ENCODE data around the gene SCD5. TPM values are rescaled to one million over a fixed set of nuclear protein-coding genes. Genes with fewer than 3 reads are reported as not detected.
A peak's percentile ranks its signal among the peaks of the same experiment; 100 is the strongest.

SCD5 gene
- polyA plus RNA-seq, 2 of the 4 experiments (the other 2 are of a cell fraction): 9.8 to 11.9 TPM

DNA sequence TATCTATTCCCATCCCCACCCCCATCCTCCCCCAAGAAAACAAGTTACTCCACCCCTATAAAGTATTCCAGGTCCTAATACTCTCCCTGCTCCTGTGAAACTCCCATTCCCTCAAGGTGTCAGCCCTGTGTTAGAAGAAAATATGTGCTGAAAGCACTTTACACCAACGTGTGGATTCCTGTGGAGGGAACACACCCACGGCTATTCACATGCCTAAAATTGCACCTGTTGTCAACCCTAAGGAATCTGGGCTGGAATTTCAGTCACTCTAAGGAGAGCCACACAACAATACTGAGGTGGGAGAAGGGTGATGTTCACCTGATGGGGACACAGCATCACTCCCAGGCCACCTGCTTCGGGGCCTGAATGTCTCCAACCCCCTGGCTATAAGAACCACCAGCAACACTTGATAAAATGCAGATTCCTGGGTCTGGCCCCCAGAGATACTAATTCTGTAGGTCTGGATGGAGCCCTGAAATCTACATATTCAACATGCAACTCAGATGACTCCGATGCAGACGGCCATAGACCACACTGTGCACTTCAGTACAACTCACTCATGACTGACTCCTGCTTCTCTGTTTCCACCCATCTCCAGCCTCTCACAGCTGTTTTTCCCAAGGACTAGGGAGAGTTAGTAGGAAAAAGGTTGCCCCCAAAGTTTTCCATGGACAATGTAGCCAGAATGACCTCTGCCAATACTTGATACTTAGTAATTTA, 15.8 kb downstream of the SCD5 start:
- ChIA-PET CTCF (interaction anchor here (2.2 kb wide), 1 partner anchor 43 kb away, joined by 5 read pairs; no protein-coding TSS in a partner anchor), POLR2A (no interaction called here)
- H3K4me3 ChIP-seq: no peak overlapping the region
- DNase-seq (ENCODE audit: low read depth in 1 of 2, low spot score in 1 of 2) (no peak), ATAC-seq (no peak), FAIRE-seq (no peak)
- WGBS (ENCODE audit: missing lambda C conversion rate): 72% methylated on average over 5 of the region's 5 CpGs
- TF ChIP-seq CHD4 (IDR thresholded peaks at IDR 0.05; ENCODE audit: borderline replicate concordance) (no peak), TP53 (CRISPR knock-in tag; IDR thresholded peaks at IDR 0.05) (no peak), JUN (IDR thresholded peaks at IDR 0.05) (no peak), KDM5A (IDR thresholded peaks at IDR 0.05) (no peak), MAZ (IDR thresholded peaks at IDR 0.05; ENCODE audit: borderline replicate concordance, low read depth, low read length) (no peak), ZSCAN20 (CRISPR knock-in tag; IDR thresholded peaks at IDR 0.05) (no peak), RNF2 (IDR thresholded peaks at IDR 0.05; ENCODE audit: borderline replicate concordance, low read depth) (no peak), HOXB5 (CRISPR knock-in tag; IDR thresholded peaks at IDR 0.05) (no peak)
- TF ChIP-seq, protein P1, sequence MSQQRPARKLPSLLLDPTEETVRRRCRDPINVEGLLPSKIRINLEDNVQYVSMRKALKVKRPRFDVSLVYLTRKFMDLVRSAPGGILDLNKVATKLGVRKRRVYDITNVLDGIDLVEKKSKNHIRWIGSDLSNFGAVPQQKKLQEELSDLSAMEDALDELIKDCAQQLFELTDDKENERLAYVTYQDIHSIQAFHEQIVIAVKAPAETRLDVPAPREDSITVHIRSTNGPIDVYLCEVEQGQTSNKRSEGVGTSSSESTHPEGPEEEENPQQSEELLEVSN (IDR thresholded peaks at IDR 0.05; ENCODE audit: borderline replicate concordance, low read depth): no peak
- TF ChIP-seq, protein P2, sequence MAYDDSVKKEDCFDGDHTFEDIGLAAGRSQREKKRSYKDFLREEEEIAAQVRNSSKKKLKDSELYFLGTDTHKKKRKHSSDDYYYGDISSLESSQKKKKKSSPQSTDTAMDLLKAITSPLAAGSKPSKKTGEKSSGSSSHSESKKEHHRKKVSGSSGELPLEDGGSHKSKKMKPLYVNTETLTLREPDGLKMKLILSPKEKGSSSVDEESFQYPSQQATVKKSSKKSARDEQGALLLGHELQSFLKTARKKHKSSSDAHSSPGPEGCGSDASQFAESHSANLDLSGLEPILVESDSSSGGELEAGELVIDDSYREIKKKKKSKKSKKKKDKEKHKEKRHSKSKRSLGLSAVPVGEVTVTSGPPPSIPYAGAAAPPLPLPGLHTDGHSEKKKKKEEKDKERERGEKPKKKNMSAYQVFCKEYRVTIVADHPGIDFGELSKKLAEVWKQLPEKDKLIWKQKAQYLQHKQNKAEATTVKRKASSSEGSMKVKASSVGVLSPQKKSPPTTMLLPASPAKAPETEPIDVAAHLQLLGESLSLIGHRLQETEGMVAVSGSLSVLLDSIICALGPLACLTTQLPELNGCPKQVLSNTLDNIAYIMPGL (CRISPR knock-in tag; IDR thresholded peaks at IDR 0.05; ENCODE audit: borderline replicate concordance): no peak
- TF ChIP-seq, protein P3, sequence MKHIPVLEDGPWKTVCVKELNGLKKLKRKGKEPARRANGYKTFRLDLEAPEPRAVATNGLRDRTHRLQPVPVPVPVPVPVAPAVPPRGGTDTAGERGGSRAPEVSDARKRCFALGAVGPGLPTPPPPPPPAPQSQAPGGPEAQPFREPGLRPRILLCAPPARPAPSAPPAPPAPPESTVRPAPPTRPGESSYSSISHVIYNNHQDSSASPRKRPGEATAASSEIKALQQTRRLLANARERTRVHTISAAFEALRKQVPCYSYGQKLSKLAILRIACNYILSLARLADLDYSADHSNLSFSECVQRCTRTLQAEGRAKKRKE (CRISPR knock-in tag; IDR thresholded peaks at IDR 0.05; ENCODE audit: low read depth): no peak
- no peaks in the 10 kb centered on the region for H3K9me3 ChIP-seq
- peaks cover 64% of the 10 kb centered on the region for H3K4me1 ChIP-seq
- peak overlapping the region in 1 of 2 experiments; percentile 48; a peak in 1 of 6 replicates for H3K27ac ChIP-seq
- H3K4me2 ChIP-seq: no peak overlapping the region

DNA sequence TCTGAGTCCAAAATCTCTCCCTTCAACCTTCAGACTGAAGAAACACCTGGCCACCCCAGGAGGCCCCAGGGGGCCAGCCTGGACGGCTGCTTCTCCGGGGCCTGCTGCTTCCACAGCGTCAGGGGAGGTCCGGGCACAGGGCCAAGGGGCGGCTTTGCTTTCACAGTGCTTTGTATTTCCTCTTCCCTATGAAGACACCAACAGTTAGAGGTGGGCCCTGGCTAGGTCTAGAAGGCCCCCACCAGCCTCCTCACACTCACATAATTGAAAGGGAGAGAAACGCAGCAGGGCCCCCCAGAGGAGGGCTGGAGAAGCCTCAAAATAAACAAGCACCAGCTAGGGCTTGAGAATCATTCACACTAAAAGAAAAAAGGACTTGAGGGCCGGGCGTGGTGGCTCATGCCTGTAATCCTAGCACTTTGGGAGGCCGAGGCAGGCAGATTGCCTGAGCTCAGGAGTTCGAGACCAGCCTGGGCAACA, 17.8 kb downstream of the SCD5 start:
- Histone ChIP-seq H3K27ac (peak overlapping the region; percentile 63 to 79; a peak in 5 of 6 replicates), H3K9me3 (no peaks in the 10 kb centered on the region), H3K4me3 (no peak overlapping the region), H3K4me1 (peaks cover 46% of the 10 kb centered on the region), H3K4me2 (peak overlapping the region; percentile 57)
- FAIRE-seq (no peak), ATAC-seq (peak; percentile 52 to 62; a peak in 4 of 6 replicates), DNase-seq (ENCODE audit: low read depth in 1 of 2, low spot score in 1 of 2) (peak in 1 of 2 experiments; percentile 51)
- WGBS (ENCODE audit: missing lambda C conversion rate): 29% methylated on average over 8 of the region's 10 CpGs
- POLR2A ChIA-PET: no interaction called here
- TF ChIP-seq, protein P4, sequence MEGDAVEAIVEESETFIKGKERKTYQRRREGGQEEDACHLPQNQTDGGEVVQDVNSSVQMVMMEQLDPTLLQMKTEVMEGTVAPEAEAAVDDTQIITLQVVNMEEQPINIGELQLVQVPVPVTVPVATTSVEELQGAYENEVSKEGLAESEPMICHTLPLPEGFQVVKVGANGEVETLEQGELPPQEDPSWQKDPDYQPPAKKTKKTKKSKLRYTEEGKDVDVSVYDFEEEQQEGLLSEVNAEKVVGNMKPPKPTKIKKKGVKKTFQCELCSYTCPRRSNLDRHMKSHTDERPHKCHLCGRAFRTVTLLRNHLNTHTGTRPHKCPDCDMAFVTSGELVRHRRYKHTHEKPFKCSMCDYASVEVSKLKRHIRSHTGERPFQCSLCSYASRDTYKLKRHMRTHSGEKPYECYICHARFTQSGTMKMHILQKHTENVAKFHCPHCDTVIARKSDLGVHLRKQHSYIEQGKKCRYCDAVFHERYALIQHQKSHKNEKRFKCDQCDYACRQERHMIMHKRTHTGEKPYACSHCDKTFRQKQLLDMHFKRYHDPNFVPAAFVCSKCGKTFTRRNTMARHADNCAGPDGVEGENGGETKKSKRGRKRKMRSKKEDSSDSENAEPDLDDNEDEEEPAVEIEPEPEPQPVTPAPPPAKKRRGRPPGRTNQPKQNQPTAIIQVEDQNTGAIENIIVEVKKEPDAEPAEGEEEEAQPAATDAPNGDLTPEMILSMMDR (IDR thresholded peaks at IDR 0.05): peak; percentile 15; the same call in 1 of the 3 replicates
- TF ChIP-seq MAZ (IDR thresholded peaks at IDR 0.05; ENCODE audit: borderline replicate concordance, low read depth, low read length): no peak
- no peak for TF ChIP-seq JUNB (IDR thresholded peaks at IDR 0.05)
- TF ChIP-seq HDAC2 (IDR thresholded peaks at IDR 0.05): no peak
- TF ChIP-seq CHD2 (IDR thresholded peaks at IDR 0.05; ENCODE audit: low read length, partially characterized antibody): no peak
- TF ChIP-seq MYC (IDR thresholded peaks at IDR 0.05; ENCODE audit: borderline replicate concordance, low read length): no peak
- TF ChIP-seq, protein P5, sequence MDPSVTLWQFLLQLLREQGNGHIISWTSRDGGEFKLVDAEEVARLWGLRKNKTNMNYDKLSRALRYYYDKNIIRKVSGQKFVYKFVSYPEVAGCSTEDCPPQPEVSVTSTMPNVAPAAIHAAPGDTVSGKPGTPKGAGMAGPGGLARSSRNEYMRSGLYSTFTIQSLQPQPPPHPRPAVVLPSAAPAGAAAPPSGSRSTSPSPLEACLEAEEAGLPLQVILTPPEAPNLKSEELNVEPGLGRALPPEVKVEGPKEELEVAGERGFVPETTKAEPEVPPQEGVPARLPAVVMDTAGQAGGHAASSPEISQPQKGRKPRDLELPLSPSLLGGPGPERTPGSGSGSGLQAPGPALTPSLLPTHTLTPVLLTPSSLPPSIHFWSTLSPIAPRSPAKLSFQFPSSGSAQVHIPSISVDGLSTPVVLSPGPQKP (IDR thresholded peaks at IDR 0.05; ENCODE audit: low read depth, low read length): no peak
- TF ChIP-seq, protein P6, sequence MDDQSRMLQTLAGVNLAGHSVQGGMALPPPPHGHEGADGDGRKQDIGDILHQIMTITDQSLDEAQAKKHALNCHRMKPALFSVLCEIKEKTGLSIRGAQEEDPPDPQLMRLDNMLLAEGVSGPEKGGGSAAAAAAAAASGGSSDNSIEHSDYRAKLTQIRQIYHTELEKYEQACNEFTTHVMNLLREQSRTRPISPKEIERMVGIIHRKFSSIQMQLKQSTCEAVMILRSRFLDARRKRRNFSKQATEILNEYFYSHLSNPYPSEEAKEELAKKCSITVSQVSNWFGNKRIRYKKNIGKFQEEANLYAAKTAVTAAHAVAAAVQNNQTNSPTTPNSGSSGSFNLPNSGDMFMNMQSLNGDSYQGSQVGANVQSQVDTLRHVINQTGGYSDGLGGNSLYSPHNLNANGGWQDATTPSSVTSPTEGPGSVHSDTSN (IDR thresholded peaks at IDR 0.05): no peak
- peak in 1 of 2 experiments; percentile 34; a peak in 2 of 5 replicates for TF ChIP-seq RAD21 (conservative IDR thresholded peaks at IDR 0.05 in 1 of 2, IDR thresholded peaks at IDR 0.05 in 1 of 2)
- TF ChIP-seq SMC3 (IDR thresholded peaks at IDR 0.05): 0 out of 3 replicates have a peak, but pooled peaks have one; percentile 8
- no peak for TF ChIP-seq CHD4 (IDR thresholded peaks at IDR 0.05; ENCODE audit: borderline replicate concordance)
- no peak for TF ChIP-seq NR3C1 (IDR thresholded peaks at IDR 0.05)
- TF ChIP-seq ZNF302 (CRISPR knock-in tag; IDR thresholded peaks at IDR 0.05): no peak
- no peak for TF ChIP-seq NPAS2 (CRISPR knock-in tag; IDR thresholded peaks at IDR 0.05; ENCODE audit: borderline replicate concordance)
- TF ChIP-seq ZC3H11A (IDR thresholded peaks at IDR 0.05): no peak
- no peak for TF ChIP-seq RNF2 (IDR thresholded peaks at IDR 0.05; ENCODE audit: borderline replicate concordance, low read depth)
- TF ChIP-seq JUN (IDR thresholded peaks at IDR 0.05): no peak
- no peak for TF ChIP-seq TP53 (CRISPR knock-in tag; IDR thresholded peaks at IDR 0.05)
- no peak for TF ChIP-seq ZSCAN20 (CRISPR knock-in tag; IDR thresholded peaks at IDR 0.05)
- TF ChIP-seq, protein P7, sequence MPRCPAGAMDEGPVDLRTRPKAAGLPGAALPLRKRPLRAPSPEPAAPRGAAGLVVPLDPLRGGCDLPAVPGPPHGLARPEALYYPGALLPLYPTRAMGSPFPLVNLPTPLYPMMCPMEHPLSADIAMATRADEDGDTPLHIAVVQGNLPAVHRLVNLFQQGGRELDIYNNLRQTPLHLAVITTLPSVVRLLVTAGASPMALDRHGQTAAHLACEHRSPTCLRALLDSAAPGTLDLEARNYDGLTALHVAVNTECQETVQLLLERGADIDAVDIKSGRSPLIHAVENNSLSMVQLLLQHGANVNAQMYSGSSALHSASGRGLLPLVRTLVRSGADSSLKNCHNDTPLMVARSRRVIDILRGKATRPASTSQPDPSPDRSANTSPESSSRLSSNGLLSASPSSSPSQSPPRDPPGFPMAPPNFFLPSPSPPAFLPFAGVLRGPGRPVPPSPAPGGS (IDR thresholded peaks at IDR 0.05): no peak
- CTCF ChIA-PET: interaction anchor here (0.5 to 1.4 kb wide), 2 partner anchors 42 to 159 kb away, joined by 3 to 6 read pairs; no protein-coding TSS in a partner anchor

Measured in A549 (cell line).